ENCODE data around the gene LIMK1.

LIMK1 gene

DNA sequence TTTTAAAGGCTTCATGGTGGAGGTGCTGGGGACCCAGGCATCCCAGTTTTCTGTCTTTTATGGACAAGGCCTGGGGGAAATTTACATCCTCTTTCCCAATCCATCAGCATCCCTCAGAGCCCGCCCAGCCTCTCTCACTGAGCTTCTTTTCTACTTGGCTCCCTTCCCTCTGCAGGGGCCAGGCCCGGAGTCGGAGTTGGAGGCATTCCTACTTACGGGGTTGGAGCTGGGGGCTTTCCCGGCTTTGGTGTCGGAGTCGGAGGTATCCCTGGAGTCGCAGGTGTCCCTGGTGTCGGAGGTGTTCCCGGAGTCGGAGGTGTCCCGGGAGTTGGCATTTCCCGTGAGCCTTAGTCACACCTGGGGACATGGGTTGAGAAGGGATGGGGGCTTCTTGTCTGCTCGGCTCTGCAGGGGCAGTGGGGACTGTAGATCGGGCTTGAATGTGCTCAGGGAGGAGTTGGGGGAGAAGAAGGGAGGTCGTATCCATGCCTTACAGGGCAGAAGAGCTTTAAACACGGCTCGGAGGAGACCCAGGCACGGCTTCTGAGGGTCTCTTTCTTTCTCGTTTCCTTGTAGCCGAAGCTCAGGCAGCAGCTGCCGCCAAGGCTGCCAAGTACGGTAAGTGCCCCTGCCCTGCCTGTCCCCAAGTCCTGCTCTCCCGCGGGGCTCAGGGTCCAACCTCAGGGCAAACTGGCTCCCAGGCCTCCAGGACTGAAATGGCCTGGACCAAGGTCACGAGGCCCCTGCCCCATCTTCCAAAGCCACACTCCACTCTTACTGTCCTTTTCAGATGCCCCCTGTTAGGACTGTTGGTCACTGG is 27.3 kb upstream of the LIMK1 start:
- DNase-seq: no peak

DNA sequence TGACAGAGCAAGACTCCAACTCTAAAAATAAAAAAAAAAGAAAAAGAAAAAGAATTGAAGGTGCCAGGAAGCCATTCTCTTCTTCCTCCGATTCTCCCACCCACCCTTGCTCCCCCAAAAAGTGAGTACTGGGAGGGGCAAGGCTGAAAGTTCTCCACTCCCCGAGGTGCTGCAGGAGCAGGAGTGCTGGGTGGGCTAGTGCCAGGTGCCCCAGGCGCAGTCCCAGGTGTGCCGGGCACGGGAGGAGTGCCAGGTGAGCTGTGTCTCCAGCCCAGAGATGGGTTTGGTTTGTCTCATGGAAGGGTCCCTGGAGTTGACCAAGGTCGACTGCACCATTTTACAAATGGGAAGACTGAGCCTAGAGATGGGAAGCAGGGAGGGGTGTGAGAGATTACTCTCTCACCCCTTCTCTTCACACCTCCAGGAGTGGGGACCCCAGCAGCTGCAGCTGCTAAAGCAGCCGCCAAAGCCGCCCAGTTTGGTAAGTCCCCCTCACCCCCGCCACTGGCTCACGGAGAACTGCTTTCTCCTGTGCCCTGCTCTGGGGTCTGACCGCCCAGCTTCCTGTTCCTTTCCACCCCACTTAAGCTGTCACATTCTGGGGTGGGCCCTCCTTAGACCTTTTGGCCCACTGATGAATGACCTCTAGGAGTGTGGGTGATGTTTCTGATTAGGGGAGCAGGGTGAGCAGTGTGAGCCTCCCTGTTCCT is 26.2 kb upstream of the LIMK1 start:
- DNase-seq: no peak

DNA sequence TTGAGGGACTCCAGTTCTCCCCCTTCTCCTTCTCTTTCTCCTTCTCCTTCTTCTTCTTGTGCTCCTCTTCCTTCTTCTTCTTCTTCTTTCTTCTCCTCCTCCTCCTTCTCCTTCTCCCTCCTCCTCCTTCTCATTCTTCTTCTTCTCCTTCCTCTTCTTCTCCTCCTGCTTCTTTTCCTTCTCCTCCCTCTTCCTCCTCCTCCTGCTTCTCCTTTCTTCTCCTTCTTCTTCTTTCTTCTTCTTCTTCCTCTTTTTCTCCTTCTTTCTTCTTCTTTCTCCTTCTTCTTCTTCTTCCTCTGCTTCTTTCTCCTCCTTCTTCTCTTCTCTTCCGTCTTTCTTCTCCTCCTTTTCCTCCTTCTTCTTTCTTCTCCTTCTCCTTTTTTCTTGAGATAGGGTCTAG is 25.6 kb upstream of the LIMK1 start:
- no peak for DNase-seq

DNA sequence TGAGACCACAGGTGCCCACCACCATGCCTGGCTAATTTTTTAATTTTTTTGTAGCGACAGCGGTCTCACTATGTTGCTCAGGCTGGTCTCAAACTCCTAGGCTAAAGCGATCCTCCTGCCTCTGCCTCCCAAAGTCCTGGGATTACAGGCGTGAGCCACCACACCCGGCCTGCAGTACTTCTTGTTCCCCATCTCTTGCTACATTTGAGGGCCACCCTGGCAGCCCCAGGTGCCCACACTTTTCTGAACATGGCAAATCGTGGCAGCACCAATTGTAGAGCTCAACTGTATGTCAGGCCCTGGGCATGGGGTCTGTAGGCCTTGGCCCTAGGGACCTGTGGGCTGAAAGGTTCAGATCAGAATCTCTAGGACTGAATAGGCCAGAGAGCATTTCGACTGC is 25.1 kb upstream of the LIMK1 start:
- no peak for DNase-seq

GRCh38 chr7:74059037-74059436 is 24.6 kb upstream of the LIMK1 start:
- DNase-seq: no peak

DNA sequence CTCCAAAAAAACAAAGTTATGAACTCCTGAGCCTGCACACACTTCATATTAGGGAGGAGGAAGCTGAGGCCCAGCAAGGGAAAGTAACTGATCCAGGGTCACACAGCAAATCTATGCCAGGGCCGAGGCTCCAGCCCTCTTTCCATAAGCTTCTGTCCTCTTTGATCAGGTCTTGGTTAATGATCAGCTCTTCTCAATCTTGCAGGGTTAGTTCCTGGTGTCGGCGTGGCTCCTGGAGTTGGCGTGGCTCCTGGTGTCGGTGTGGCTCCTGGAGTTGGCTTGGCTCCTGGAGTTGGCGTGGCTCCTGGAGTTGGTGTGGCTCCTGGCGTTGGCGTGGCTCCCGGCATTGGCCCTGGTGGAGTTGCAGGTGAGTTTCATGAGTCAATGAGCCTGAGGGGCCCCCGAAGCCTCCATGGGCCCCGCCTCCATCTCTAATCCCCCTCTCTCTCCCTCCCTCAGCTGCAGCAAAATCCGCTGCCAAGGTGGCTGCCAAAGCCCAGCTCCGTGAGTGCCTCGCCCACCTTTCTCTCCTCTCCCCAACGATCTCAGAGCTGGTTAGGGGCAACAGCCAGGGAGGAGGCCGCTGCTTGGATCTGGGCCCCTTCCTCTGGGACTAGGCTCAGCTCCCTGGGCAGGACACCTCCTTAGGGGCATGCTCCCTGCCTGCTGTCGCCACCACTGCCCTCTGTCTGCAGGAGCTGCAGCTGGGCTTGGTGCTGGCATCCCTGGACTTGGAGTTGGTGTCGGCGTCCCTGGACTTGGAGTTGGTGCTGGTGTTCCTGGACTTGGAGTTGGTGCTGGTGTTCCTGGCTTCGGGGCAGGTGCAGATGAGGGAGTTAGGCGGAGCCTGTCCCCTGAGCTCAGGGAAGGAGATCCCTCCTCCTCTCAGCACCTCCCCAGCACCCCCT is 23.7 kb upstream of the LIMK1 start:
- DNase-seq: no peak

- peak; percentile 78 for DNase-seq
Observed at GRCh38 chr7:74061840-74062539, 21.6 kb upstream of the LIMK1 start.

DNA sequence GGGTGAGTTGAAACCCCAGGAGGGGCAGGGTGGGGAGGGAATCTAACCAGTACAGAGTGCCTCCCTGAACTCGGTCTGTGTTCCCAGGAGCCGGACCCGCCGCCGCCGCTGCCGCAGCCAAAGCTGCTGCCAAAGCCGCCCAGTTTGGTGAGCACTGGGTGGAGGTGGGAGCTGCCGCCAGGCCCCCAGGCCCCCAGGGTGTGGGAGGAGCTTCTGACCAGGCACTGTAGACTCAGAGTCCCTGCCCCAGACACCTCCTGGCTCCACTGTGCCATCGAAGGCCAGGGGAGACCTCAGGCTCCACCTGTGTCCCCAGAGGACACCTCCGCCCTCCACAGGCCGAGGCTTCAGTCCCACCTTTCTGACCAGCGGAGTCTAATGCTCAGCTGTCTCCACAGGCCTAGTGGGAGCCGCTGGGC is 20.4 kb upstream of the LIMK1 start:
- no peak for DNase-seq

GRCh38 chr7:74063646-74064045 is 20.0 kb upstream of the LIMK1 start:
- DNase-seq: no peak

- no peak for DNase-seq
Observed at GRCh38 chr7:74064696-74065095, 18.9 kb upstream of the LIMK1 start.

DNA sequence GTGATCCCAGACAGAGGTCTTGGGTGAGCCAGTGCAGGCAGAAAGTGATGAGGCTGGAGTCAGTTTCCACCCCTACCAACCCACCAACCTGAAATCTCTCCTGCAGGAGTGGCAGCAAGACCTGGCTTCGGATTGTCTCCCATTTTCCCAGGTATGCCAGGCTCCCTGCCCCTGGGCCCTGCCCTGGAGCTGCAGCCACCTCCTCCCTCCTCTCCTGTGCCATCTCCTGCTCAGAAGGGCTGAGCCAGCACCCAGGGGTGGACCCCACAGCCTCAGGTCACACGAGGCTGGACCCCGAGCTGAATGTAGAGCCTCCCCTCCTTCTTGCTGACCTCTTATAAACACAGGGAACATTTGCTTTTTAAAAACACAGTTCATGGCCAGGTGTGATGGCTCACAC is 17.0 kb upstream of the LIMK1 start:
- no peak for DNase-seq

DNA sequence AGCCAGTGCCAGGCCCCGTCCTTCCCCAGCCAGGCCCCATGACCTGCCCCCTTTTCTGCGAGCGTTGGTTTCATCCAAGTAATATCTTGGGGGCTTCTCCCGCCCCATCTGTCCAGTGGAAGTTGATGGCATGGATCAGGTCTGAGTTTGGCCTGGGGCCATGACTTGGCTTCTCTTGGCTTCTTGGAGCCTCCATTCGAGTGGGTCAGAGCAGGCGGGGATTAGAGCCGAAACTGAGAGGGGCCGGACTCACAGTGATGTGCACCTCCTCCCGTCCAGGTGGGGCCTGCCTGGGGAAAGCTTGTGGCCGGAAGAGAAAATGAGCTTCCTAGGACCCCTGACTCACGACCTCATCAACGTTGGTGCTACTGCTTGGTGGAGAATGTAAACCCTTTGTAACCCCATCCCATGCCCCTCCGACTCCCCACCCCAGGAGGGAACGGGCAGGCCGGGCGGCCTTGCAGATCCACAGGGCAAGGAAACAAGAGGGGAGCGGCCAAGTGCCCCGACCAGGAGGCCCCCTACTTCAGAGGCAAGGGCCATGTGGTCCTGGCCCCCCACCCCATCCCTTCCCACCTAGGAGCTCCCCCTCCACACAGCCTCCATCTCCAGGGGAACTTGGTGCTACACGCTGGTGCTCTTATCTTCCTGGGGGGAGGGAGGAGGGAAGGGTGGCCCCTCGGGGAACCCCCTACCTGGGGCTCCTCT is 15.1 kb upstream of the LIMK1 start:
- no peak for DNase-seq

DNA sequence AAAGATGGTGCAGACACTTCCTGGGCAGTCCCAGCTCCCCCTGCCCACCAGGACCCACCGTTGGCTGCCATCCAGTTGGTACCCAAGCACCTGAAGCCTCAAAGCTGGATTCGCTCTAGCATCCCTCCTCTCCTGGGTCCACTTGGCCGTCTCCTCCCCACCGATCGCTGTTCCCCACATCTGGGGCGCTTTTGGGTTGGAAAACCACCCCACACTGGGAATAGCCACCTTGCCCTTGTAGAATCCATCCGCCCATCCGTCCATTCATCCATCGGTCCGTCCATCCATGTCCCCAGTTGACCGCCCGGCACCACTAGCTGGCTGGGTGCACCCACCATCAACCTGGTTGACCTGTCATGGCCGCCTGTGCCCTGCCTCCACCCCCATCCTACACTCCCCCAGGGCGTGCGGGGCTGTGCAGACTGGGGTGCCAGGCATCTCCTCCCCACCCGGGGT is 14.5 kb upstream of the LIMK1 start:
- DNase-seq: no peak

DNA sequence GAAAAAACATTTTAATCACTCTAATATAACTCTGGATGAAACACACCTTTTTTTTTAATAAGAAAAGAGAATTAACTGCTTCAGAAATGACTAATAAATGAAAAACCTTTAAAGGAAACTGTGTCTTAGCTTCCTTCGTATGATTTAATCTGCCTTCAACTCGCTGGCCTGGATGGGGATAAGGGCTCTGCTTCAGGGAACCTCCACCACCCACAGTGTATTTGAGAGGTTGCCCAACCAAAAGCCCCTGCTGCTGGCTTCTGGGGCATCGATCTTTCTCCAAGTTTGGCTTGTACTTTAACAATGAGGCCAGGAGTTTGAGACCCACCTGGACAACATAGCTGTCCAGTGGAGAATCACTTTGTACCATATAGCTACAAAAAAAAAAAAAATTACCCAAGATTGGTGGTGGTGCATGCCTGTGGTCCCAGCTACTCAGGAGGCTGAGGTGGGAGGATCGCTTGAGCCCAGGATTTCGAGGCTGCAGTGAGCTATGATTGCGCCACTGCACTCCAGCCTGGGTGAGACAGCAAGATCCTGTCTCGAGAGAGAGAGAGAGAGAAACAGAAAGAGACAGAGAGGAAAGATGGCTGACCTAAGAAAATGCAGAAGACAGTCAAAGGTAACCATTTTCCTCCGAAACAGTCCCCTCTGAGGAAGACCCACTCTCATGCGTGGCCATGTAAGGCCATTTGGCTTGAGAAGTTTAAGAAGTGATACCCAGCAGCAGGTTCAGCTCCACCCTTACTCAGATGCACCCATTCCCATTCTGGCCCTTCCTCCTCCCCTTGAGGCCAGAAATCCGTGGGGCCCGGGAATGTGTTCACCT is 13.6 kb upstream of the LIMK1 start:
- no peak for DNase-seq

DNA sequence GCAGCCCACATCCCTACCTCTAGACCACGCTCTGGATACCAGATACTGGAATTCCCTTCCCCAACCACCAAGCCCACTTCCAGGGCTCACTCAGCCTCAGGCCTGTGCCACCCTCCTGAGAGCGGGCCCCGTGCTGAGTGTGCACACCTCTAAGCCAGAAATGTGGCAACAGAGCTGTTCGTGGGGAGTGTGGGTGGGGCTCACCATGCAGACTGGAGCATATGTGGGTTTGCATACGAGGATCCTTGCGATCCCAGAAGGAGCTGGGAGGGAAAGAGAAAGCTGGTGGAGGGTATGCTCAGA is 13.0 kb upstream of the LIMK1 start:
- no peak for DNase-seq

GRCh38 chr7:74071121-74071520 is 12.5 kb upstream of the LIMK1 start:
- no peak for DNase-seq

DNA sequence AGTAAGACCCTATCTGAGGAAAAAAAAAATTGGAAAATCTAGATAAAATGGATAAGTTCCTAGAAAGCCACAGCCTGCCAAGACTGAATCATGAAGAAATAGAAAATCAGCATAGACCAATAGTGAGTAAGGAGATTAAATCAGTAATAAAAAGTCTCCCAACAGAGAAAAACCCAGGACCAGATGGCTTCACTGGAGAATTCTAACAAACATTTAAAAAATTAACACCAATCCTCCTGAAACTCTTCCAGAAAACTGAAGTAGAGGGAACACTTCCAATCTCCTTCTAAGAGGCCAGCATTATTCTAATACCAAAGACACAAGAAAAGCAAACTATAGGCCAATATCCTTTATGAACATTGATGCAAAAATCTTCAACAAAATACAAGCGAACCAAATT is 8.8 kb upstream of the LIMK1 start:
- DNase-seq: no peak

DNA sequence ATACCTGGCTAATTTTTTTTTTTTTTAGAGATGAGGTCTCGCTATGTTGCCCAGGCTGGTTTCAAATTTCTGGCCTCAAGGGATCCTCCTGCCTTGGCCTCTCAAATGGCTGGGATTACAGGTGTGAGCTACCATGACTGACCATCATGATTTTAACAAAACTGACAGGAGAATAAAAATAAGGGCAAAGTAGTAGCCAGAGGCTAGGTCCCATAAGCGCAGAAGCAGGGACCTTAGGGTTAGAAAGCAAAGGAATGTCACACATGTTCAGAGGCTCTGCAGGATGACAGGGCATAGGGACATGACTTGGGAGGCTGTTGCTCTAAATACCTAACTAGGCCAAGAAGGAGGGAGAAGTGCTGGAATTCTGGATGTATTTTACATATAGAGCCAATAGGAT is 5.1 kb upstream of the LIMK1 start:
- DNase-seq: no peak

- no peak for DNase-seq
Observed at GRCh38 chr7:74082770-74083116, 861 bp upstream of the LIMK1 start.

DNA sequence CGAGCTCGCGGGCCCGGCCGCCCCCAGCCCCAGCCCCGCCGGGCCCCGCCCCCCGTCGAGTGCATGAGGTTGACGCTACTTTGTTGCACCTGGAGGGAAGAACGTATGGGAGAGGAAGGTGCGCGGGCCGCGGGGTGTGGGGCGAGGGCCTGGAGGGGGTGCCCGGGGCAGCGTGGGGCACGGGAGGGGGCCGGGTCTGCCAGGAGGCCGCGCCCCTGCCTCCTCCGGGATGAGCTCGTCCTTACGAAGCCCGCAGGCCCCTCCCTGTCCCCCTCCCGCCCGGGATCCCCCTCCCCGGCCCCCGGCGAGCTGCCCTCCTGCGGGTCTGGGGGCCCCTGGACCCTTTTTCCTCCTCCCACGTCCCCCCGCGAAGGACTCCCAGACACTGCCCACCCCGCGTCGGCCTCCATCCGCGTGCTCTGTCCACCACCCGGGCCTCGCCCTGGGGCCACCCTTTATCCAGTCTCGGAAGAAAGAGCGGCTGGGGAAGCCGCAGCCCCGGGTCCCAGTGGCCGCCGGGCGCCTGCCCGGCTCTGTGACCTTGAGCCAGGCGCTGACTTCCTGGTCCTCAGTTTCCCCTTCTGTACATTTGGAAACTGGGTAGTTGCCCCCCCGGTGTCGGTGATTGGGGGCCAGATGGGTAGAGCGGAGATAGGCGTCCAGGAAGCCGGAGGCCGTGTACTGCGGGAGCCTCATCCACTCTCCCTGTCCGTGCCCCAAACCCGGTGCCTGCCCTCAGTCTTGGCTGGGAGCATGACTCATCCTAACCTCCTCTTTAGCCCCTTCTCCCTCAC is 521 bp downstream of the LIMK1 start:
- peak; percentile 37 for DNase-seq
